HG03280 (cell line): Measurements from ENCODE around the gene GRIK5.
"Not testable (repeated sequence)": the region's sequence is repeated elsewhere in the genome, so short reads cannot be mapped to it uniquely, and the experiment has no call there.

Experiments
- ATAC-seq: cut with Tn5 transposase; IDR thresholded peaks from one replicate; pipeline ENCODE4 v1.9.1; 2021; ENCODE audit warnings: mild to moderate bottlenecking, moderate library complexity; ENCODE audit not compliant: unreplicated experiment

GRIK5 gene

GRCh38 chr19:41994994-41995958 lies 74.7 kb downstream of the GRIK5 start:
- no peak for ATAC-seq

- ATAC-seq = no peak
Measured at GRCh38 chr19:41994521-41994971, 75.5 kb downstream of the GRIK5 start.

- ATAC-seq = peak; percentile 37
Measured at GRCh38 chr19:41993612-41994483, 76.2 kb downstream of the GRIK5 start, which contains the start of gene ATP1A3. Gene ATP1A3 (minus strand): TSS chr19:41994230. CDS start chr19:41994076, 154 bp downstream.

- ATAC-seq = not testable (repeated sequence)
Measured at GRCh38 chr19:41991925-41992569, 78.0 kb downstream of the GRIK5 start.

- ATAC-seq = no peak
Measured at GRCh38 chr19:41991025-41991424, 79.0 kb downstream of the GRIK5 start.

GRCh38 chr19:41990615-41991014 lies 79.4 kb downstream of the GRIK5 start:
- no peak for ATAC-seq

GRCh38 chr19:41990028-41990427 lies 80.0 kb downstream of the GRIK5 start:
- ATAC-seq = no peak

GRCh38 chr19:41988947-41989346 lies 81.1 kb downstream of the GRIK5 start:
- ATAC-seq = no peak

GRCh38 chr19:41987141-41987860 lies 82.7 kb downstream of the GRIK5 start:
- ATAC-seq = no peak

GRCh38 chr19:41984961-41985360 lies 85.0 kb downstream of the GRIK5 start:
- no peak for ATAC-seq

GRCh38 chr19:41981724-41982123 lies 88.3 kb downstream of the GRIK5 start:
- ATAC-seq = no peak

- no peak for ATAC-seq
Measured at GRCh38 chr19:41978470-41978869, 91.5 kb downstream of the GRIK5 start.

- no peak for ATAC-seq
Measured at GRCh38 chr19:41977916-41978315, 92.1 kb downstream of the GRIK5 start.

GRCh38 chr19:41974652-41975051 lies 95.4 kb downstream of the GRIK5 start:
- ATAC-seq = no peak

- no peak for ATAC-seq
Measured at GRCh38 chr19:41971363-41971762, 98.6 kb downstream of the GRIK5 start.

GRCh38 chr19:41969772-41970458 lies 100.1 kb downstream of the GRIK5 start:
- no peak for ATAC-seq

- ATAC-seq = no peak
Measured at GRCh38 chr19:41968751-41969595, 101.0 kb downstream of the GRIK5 start.

GRCh38 chr19:41967054-41967783 lies 102.8 kb downstream of the GRIK5 start:
- no peak for ATAC-seq
